ENCODE measurements around the gene ECEL1.

DNA sequence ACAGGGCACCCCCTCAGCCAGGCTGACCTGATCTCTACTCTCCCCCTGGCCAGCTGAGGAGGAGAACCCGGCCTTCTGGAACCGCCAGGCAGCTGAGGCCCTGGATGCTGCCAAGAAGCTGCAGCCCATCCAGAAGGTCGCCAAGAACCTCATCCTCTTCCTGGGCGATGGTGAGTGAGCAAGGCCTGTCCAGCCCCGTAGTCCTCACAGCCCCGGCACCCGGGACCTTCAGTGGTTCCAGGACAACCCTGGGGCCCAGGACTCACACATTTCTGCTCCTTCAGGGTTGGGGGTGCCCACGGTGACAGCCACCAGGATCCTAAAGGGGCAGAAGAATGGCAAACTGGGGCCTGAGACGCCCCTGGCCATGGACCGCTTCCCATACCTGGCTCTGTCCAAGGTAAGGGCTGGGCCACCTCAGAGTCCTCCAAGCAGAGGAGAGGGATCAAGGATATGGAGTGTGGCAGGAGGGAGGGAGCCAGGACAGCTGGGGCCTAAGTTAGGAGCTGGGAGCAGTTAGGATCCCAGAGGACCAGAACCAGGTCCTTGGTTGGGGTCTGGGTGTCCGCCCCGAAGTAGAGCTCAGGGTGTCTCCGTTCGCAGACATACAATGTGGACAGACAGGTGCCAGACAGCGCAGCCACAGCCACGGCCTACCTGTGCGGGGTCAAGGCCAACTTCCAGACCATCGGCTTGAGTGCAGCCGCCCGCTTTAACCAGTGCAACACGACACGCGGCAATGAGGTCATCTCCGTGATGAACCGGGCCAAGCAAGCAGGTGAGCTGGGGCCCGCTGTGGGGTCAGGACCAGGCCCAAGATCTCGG is 31.1 kb downstream of the ECEL1 start:
- TF ChIP-seq POLR2A (IDR thresholded peaks at IDR 0.05; ENCODE audit: low read depth, low read length) (no peak), TAF1 (IDR thresholded peaks at IDR 0.05; ENCODE audit: low read depth, low read length) (no peak), POLR2AphosphoS5 (IDR thresholded peaks at IDR 0.05; ENCODE audit: low read depth, low read length) (no peak)

All from GM12891 (cell line).